GM12891 (cell line): ENCODE results near the gene LRP1.

Experiments used
- PAX5 ChIP-seq: IDR thresholded peaks from 2 replicates; pipeline ENCODE4 v1.6.1; 2011; ENCODE audit warnings: low read length, moderate library complexity, mild to moderate bottlenecking; ENCODE audit not compliant: insufficient read depth, severe bottlenecking
- POLR2A ChIP-seq: IDR thresholded peaks from 2 replicates; pipeline ENCODE4 v1.6.1; 2011; ENCODE audit warnings: low read depth, low read length, control low read depth
- POLR2AphosphoS5 ChIP-seq: IDR thresholded peaks from 2 replicates; pipeline ENCODE4 v1.6.1; 2011; ENCODE audit warnings: low read depth, low read length, control low read depth
- POU2F2 ChIP-seq: IDR thresholded peaks from 2 replicates; pipeline ENCODE4 v1.6.1; 2011; ENCODE audit warnings: low read depth, mild to moderate bottlenecking, control low read depth, low read length, moderate library complexity
- SPI1 ChIP-seq: IDR thresholded peaks from 2 replicates; pipeline ENCODE4 v1.6.1; 2011; ENCODE audit warnings: low read depth, low read length, control low read depth
- TAF1 ChIP-seq: IDR thresholded peaks from 2 replicates; pipeline ENCODE4 v1.6.1; 2011; ENCODE audit warnings: low read depth, low read length, control low read depth

GRCh38 chr12:57194253-57194652 is 66.0 kb downstream of the LRP1 start:
- no peak for TF ChIP-seq POLR2A
- no peak for TF ChIP-seq POU2F2
- TF ChIP-seq TAF1: no peak
- no peak for TF ChIP-seq SPI1
- no peak for TF ChIP-seq POLR2AphosphoS5
- TF ChIP-seq PAX5: no peak
